ENCODE data around the gene BAZ2A. TPM values are rescaled to one million over a fixed set of nuclear protein-coding genes. Genes with fewer than 3 reads are reported as not detected.

BAZ2A gene
- total RNA-seq, 4 donors from 2014 or later: 61.9 to 172 (median 82.3) TPM

- TF ChIP-seq, protein P1, sequence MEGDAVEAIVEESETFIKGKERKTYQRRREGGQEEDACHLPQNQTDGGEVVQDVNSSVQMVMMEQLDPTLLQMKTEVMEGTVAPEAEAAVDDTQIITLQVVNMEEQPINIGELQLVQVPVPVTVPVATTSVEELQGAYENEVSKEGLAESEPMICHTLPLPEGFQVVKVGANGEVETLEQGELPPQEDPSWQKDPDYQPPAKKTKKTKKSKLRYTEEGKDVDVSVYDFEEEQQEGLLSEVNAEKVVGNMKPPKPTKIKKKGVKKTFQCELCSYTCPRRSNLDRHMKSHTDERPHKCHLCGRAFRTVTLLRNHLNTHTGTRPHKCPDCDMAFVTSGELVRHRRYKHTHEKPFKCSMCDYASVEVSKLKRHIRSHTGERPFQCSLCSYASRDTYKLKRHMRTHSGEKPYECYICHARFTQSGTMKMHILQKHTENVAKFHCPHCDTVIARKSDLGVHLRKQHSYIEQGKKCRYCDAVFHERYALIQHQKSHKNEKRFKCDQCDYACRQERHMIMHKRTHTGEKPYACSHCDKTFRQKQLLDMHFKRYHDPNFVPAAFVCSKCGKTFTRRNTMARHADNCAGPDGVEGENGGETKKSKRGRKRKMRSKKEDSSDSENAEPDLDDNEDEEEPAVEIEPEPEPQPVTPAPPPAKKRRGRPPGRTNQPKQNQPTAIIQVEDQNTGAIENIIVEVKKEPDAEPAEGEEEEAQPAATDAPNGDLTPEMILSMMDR (IDR thresholded peaks at IDR 0.05; ENCODE audit: low read depth): no peak
Measured at GRCh38 chr12:56661979-56662638, 32.0 kb upstream of the BAZ2A start.

GRCh38 chr12:56661560-56661959 lies 31.4 kb upstream of the BAZ2A start:
- TF ChIP-seq, protein P1 (IDR thresholded peaks at IDR 0.05; ENCODE audit: low read depth): no peak

GRCh38 chr12:56658921-56659320 lies 28.8 kb upstream of the BAZ2A start:
- TF ChIP-seq, protein P1 (IDR thresholded peaks at IDR 0.05; ENCODE audit: low read depth): no peak

- TF ChIP-seq, protein P1 (IDR thresholded peaks at IDR 0.05; ENCODE audit: low read depth): no peak
Measured at GRCh38 chr12:56657416-56658379, 27.6 kb upstream of the BAZ2A start.

DNA sequence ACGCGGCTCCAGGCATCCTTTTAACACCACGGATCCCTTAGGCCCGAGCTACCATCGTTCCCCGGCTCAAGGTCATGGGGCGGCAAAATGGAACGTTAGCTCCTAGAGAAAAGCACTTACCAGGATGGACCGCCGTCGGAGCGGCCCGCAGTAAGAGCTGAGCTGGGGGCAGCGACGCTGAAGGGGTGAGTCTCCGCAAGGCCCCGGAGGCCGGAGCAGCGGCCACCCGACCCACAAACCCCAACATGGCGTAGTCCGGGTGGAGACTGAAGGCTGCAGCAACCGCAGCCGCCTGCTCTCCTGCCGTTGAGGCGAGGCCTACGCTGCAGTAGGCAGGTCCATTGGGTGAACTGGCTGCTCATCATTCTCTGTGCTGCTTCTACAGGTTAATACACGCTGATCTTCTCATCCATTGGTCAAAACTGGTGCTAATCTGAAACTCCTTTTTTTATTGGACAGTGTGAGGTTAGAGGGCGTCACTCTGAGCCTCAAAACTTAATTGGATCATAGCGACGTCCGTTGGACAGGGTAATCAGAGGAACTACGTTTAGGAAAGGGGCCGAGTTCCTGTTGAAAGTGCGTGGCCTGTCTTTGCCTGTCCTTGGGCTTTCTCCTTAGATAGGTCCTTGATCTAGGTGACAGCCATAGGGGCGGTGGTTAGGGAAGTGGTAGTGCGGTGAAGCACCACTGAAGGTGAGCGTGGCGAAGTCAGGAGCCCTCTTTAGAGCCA lies 15.8 kb upstream of the BAZ2A start, which contains the start of gene ATP5F1B:
Gene ATP5F1B, minus strand, starts transcription at position 268 of the 730 bp plus-strand sequence. Its CDS starts 21 bp downstream, at position 247.
- TF ChIP-seq, protein P1 (IDR thresholded peaks at IDR 0.05; ENCODE audit: low read depth): no peak

DNA sequence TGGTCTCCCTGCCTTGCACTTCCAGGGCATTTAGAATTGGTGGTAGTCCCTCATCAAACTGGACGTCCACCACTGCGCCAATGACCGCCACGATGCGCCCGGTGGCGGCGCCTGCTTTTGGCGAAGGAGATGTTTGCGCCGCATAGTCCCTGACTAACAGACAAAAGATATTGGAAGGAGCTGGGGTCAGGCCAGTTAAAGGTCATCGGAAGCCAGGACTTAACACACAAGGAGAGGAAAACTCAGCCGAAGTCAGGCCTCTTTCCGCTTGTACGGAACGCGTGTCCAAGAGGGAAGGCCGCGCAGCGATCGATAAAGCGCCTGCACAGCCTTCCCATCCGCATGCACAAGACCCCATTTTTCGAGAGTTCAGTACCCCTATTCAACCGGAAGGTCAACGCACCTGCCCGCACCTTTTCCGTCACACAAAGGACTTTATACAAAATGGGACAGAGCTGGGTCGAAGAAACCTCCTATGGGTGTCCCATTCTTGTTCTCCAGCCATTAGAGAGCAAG lies 15.1 kb upstream of the BAZ2A start:
- TF ChIP-seq, protein P1 (IDR thresholded peaks at IDR 0.05; ENCODE audit: low read depth): no peak
